LNCAP (cell line): Measurements from ENCODE around the gene DOK3.
A peak's percentile ranks its signal among the peaks of the same experiment; 100 is the strongest.

Source experiments
- CTCF ChIP-seq: fragments of 450-650 bp; IDR thresholded peaks from 2 replicates; pipeline ENCODE4 v1.5.1; 2017; ENCODE audit warnings: mild to moderate bottlenecking

The DOK3 gene

GRCh38 chr5:177491983-177492746 is 17.5 kb downstream of the DOK3 start:
- no peak for TF ChIP-seq CTCF

GRCh38 chr5:177491429-177491945 is 18.1 kb downstream of the DOK3 start:
- TF ChIP-seq CTCF: peak; percentile 67

- TF ChIP-seq CTCF: no peak
These were observed 18.6 kb downstream of the DOK3 start for GRCh38 chr5:177490992-177491391.

GRCh38 chr5:177490311-177490991 is 19.2 kb downstream of the DOK3 start:
- no peak for TF ChIP-seq CTCF

- TF ChIP-seq CTCF: no peak
These were observed 20.4 kb downstream of the DOK3 start for GRCh38 chr5:177489119-177489716.

GRCh38 chr5:177487975-177488374 is 21.7 kb downstream of the DOK3 start:
- peak; percentile 17; the same call in 1 of the 2 replicates for TF ChIP-seq CTCF

GRCh38 chr5:177487144-177487543 is 22.5 kb downstream of the DOK3 start:
- no peak for TF ChIP-seq CTCF
